Renal pelvis (tissue), 4 donors: ENCODE results near the gene MVD. TPM values are rescaled to one million over a fixed set of nuclear protein-coding genes. Genes with fewer than 3 reads are reported as not detected.

Experiments
- DNase-seq: peaks from one replicate; pipeline ENCODE4 v3.0.0-alpha.2; 2013
- polyA plus RNA-seq, 3 donors: library from polyadenylated mRNA; unstranded; fragments of 120-200 nt; gene quantifications; one replicate each; pipeline ENCODE4 v1.2.1, GENCODE V29; 2013; ENCODE audit not compliant: insufficient read length in 3 of 3

Gene MVD
- polyA plus RNA-seq, 3 donors, result 41.0 to 49.1 (median 41.4) TPM

DNA sequence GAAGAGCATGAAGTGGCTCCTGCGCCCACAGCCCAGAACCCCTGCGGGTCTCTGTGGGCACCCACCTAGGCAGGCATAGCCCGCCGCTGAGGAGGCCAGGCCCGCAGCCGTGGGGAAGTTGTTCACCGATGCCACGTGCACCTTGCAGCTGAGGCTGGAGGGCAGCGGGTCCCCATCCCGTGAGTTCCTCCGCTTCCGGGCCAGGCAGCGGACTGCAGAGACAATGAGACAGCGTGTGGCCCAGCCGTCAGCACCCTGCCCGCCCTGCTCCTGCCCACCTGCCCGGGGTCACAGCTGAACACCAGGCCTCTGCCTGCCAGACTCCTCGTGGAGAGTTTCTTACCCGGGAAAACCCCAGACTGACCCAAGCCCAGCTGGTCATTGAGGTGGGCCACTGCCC, 5.5 kb downstream of the MVD start:
- no peak for DNase-seq

DNA sequence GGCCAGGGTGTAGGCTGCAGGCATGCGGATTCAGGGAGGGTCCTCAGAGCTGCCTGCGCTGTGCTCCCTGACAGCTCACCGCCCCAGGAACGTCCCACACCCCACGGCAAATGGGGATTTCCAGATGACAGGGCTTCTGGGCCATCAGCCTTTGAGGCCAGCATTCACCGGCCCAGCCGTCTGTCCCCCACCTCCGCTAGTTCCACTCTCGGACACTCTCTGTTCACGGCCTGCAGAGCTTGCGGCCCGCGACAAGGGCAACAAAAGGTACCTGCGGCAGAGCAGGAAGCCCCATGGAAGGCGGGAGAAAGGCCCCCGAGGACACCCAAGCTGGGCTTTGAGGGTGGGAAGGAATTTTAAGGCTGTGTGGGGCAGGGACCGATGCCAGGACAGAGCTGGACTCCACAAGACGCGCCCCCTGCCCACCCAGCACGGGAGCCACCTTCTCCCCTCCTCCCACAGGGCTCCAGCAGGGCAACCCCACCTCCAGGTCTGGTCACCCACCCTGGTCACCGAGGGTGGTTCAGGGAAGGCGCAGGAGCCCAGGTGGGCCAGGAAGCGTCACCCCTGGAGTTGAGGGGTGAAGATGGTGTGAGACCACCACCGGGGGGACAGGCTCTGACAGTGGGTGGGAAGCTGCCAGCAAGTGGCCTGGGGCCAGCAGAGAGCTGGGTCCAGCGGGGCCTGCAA, 6.5 kb downstream of the MVD start:
- no peak for DNase-seq

DNA sequence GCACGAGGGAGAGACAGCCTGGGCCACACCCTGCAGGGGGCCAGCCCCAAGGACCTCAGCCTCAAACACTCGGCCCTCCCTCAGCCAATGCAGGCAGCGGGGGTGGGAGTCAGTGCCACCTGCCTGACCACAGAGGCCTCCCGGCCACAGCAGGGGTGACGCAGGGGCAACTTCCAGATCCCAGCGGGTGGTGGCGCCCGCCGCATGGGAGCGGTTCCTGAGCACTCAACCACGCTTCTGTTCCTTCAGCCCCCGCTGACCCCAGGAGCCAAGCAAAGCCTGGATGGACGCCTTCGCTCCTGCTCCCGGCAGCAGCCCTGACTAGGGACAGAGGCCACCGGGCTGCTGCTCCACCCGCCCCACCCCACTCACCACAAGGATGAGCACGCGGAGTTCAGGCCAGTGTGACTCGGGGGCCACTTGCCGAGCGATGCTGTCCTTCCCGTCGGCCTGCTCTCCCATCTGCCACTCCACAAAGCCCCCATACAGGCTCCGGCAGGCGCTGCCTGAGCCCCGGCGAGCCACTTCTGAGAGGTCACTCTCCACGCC, 7.1 kb downstream of the MVD start:
- no peak for DNase-seq

DNA sequence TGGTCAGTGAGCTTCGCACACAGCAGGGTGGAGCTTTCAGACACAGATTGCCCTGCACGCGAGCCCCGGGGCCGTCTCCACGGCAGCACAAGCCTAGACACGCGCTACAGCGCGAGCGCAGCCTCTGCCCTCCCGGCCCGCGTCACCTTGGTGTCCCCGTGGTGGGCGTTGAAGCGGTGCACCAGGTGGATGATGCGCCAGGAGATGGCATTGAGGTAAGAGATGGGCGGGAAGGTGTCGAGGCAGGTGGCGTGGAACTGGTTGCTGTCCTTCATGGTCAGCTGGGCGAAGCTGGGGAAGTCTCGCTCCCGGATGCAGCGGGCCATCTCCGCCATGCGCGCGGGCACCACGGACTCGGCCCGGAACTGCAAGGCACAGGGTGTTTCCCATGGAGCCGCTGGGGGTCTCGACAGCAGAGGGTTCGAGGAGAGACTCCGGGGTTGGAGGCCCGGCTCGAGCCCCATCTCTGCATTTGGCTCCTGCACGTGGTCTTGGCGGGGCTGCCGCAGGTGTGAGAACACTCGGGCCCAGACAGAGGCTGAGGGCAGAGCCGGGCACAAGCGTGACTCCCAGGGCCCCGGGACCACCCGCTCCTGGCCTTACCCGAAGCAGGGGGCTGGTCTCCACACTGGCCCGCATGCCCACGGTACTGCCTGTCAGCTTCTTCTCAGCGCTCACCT, 7.7 kb downstream of the MVD start:
- no peak for DNase-seq

DNA sequence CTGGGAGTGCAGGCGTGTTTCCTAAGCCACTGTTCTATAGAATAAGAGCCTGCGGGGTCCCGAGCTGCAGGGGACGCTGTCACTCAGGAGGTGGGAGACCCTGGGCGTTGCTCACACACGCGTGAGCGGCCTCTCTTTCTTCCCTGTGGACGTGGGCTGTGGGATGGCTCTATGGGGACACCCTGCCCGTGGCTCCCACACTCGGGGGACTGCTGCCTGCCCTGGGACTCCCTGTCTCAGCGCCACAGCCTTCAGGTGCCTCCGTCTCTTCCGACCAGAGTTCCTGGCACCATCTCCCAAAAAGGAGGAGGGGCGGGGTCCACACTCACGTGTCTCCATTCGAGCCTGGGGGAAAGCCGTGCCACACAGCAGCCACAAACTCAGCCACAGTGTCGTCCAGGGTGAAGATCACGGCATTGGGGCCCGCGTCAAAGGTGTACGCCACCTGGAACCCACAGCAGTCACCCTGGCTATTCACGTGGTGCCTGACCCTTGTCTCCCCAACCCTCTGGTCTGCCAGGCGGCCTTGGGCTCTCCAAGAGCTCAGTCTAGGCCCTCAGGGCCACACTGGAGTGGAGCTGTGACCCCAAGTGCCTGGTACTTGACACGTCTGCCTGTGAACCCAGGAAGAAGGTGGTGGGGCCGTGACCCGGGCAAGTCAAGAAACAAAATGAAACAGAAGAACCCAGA, 8.4 kb downstream of the MVD start:
- DNase-seq, result no peak

DNA sequence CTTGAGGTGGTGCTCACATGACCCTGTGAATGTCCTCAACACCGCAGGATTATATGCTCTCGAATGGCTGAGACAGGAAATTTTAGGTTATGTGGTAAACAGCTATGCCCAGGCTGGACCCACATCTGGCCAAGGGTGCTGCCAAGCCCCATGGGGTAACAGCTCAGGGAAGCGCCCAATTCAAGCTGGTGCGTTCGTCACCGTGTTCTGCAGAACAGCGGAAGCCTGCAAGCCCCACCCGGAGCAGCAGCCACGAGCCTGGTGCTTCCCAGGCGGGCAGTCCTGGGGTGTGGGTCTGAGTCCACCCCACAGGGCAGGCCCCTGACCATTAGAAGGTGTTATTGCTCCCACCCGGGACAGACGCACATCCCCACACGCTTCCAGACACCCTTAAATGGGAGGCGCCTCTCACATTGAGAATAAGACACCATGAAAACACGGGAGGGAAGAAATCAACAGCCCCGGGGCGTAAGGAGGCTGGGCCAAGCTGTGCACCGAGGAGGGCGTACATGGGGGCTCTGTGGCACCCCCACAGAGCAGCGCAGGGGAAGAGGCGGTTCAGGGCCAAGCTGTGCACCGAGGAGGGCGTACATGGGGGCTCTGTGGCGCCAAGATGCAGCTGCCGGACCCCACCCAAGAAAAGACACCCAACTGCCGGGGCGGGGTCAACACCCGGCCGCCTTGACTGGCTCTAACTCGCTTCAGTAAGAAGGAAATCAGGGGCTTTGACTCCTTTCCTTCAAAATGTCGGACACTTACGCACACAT, 9.1 kb downstream of the MVD start:
- DNase-seq, result no peak

DNA sequence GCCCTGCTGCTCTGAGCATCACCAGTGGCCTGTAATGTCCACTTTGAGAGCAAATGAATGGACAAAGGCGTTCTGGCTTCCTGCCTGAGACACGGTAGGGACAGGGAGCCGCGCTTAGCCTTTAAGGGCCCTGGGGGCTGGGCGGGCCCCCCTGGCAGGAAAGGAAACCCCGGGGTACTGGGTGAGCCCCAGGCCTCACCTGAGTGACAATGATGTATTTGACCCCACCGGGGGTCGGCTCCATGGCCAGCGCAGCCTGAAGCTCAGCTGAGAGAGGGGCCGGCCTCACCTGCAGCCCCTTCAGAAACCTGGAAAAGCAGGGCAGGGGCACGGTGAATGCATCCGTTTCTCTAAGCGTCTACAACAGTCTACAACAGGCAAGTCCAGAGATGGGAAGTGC, 9.8 kb downstream of the MVD start:
- no peak for DNase-seq

DNA sequence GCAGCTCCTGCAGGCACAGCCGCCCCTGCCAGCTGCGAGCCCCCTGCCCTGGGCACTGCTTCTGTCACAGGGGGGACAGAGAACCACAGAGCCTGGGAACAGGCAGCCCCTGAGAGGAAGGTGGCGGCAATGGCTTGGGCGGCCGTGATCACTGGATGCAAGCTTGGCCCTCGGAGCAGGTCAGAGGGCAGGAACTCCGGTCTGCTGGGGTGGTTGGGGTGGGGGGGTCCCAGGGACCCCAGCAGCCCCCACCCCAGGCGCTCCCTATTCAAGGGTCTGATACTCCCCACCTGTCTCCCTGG, 10.2 kb downstream of the MVD start:
- DNase-seq, result no peak

DNA sequence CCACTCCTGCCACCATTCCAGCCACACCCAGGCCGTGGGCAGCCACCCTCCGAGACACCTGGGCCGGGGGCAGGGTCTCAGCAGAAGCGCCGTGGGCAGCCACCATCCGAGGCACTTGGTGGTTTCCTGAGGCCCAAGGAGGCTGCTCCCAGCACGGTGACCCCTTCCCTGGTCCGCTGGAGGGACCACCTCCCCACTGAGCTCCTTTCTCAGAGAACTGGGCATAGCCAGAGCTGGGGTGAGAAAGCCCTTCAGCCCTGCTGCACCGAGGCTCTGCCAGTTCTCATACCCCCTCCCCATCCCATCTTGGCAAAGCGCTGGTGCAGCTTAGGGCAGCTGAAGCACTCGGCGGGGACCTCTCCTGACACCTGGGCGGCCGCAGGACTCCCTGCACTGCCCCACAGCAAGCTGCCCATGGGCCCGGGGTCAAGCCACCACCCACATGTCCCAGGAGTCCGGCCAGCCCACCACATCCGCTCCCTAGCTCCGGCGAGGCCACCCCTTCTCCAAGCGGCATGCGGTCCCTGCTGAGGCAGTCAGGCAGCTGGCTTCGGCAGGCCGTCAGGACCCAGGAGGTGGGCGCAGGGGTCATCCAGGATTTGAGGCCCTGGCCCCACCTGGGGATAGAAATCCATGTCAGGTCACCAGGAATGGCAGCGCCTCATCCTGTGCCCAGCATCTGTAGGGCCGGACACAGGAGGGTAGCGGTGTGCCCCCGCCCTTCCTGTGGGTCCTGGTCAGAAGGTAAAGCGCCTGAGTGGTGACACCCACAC, 10.7 kb downstream of the MVD start:
- DNase-seq, result no peak

DNA sequence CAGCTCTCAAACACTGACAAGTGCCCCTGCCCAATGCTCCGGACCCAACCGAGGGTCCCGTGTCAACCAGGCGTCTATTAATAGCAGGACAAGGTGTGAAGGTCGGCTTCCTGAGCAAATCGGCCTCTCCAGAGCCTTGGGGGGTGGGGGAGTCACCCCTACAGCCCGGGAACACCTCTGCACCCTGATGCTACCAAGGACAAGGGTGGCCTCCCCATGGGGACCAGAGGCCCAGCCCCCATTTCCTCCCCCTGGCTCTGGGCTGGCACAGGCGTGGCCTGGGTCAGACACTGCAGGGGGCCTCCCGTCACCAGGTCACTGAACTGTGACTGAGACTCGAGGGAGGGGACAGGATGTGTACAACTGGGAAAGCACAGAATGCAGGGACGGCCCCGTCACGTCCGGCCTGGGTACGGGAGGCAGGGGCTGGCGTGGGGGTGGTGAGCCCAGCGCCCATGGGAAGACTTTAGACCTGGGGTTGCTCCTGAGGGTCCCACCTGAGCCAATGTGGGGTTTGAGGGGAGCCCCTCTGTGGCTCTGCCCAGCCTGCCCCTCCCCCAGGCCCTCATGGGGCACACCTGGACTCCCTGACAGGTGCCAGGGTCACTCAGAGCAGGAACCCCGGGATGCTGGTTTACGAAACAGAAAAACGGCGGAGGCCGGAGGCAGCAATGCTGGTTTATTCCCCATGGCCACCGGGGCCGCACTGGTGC, 11.5 kb downstream of the MVD start:
- peak; percentile 84 for DNase-seq

DNA sequence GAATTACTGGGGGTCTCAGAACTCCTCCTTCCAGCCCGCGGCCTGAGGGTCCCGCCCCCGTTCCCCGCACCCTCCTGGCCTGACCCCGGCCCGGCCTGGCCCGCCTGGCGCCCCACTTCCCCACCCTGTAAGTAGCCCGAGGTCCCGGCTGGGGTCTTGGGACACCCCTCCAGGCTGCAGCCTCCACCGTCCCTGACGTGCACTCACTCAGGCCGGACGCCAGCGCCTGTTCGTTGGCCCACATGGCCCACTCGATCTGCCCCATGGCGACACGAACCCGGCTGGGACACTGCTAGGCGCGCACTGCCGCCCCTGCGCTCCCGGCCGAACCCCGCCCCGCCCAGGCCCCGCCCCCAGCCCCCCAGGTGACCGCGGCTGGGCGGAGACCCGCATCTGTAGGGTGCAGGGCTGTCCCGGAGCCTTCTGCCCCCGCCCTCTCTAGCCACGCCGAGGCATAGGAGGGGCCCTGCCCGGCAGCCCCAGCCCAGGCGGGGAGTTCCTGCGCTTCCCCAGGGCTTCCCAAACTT, 12.1 kb downstream of the MVD start, which contains the start of gene CYBA:
Gene CYBA (minus strand): TSS at position 305 of the 527 bp plus-strand sequence. CDS start 40 bp downstream, at position 265.
- DNase-seq, result no peak

DNA sequence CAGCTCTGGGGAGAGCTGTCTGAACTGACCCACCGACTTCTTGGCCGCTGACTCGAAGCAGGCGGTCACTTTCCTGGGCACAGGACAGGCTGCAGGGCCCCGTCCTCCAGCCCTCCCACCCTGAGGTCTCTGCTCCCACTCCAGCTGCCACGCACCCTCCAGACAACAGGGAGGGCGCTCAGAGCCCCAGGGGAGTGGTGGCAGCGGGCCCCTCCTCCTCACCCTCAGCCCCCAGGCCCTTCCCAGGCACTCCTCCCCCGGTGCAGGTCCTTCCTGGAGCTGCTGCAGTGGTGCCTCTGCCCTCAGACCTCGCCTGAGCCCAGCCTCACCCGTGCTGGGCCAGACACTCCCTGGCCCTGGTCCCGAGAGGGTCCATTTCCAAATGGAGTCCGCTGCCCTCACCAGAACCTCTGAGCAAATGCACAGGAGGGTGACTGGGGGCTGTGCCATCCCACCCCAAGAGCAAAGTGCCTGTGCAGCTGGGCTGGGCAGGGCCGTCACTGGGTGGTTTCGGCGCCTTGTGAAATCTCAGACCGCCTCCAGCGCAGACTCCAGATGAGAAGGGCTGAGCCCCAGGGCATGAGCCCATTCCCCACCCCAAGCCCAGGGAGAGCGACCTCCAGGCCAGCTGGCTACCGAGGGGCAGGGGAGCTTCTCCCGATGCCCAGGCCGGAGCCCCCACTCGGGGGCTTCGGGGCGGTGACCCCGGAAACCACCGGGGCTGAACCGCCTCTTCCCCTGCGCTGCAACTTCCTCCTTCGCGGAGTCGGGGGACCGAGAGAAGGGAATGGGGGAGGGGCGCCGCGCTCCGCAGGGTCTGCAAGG, 12.8 kb downstream of the MVD start:
- DNase-seq, result no peak

DNA sequence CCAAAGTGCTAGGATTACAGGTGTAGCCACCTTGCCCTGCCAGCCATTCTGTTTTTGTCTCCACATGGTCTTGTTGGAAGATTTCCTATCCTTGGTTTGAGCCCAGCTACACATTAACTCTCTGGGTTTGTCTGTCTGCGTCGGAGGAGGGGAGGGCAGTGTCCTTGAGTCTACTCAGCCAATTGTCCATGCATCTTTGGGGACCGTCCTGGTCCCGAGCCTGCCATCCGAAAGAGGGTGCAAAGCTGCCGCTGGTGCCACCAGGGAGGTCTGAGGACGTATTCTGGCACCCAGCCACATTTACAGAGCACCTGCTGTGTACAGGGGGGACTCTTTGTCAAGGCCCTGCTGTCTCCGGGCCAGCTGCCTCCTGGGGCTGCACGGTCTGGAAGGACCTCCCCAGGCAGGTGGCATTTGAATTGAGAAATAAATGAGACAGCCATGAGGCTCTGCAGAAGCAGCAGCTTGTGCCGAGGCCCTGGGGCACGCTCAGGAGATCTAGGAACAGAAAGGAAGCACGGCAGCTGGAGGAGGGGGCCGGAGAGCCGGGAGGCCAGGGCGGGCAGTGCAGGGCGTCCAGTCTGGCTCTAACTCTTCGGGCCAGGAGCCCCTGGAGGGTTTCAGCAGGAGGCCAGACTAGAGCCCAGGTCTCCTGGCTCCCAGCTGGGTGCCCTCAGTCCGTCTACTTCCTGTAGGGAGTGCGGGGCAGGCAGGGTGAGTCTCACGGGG, 13.5 kb downstream of the MVD start:
- no peak for DNase-seq

DNA sequence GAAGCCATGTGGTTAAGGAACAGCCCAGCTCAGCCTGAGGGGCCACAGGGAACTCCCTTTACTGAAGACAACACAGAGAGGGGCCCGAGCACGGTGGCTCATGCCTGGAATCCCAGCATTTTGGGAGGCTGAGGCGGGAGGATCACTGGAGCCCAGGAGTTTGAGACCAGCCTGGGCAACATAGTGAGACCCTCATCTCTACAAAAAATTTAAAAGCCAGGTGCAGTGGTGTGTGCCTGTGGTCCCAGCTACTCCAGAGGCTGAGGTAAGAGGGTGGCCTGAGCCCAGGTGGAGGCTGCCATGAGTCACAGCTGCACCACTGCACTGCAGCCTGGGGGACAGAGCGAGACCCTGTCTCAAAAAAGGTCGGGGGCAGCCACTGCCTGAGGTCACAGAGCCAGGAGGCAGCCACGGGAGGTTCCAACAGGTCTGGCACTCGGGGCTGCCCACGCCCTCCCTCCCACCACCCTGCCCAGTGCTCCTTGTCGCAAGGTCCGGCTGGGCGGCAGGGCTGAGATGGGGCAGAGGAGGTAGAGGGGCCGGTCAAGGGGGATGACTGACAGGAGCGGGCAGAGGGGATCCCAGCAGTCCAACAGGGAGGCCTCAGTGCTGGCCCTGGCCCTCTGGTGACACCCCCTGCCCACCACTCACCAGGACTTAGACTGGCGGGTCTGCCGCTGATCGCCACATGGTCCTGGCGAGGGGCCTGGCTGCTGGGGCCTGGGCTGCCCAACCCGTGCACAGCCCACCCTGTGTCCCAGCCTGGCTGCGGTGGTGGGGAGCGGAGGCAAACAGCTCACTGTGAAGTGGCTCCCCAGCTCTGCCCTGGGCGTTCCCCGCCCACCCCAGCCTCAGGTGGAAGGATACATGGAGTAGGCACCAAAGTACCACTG, 15.5 kb downstream of the MVD start:
- no peak for DNase-seq

DNA sequence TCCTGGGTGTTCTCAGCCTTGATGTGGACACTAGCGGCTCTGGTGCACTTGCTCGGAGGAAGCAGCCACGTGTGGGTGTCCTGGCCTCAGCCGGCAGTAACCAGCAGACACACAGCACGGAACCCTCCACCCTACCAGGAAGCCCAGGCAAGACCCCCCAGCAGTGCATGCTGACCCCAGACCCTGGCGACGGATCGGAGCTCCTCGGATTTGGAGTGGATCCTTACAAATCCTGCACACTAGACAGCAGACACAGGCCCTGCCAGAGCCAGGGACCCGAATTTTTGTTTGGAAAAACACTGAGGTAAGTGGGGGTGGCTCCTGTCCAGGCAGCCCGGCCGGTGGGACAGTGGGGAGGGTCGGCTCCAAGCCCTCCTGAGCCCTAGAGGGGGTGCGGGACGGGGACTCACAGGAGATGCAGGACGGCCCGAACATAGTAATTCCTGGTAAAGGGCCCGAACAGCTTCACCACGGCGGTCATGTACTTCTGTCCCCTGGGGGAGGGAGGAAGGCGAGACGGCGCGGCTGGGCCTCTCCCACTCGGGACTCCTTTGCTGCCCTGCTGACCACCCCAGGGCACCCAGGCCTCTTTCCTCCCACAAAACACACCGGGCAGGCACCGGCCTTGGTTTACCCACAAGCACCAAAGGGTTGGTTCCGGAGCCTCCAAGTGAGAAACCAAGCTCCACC, 16.4 kb downstream of the MVD start:
- DNase-seq, result no peak

DNA sequence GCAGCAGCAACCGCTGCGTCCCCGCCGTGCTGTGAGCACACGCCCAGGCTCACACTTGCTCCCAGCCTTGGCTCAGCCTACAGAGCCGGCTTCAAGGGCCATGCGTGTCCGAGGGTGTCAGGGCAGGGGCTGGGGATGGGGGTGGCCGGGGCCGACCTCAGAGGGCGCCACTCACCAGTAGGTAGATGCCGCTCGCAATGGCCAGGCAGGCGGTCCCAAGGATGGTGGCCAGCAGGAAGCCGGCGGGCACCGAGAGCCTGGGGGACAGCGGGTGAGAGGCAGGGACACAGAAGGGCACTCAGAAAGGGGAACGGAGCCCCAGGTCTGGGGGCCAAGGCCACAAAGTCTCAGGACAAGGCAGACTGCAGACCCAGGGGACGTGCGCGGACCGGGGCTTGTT, 16.9 kb downstream of the MVD start:
- DNase-seq, result no peak

DNA sequence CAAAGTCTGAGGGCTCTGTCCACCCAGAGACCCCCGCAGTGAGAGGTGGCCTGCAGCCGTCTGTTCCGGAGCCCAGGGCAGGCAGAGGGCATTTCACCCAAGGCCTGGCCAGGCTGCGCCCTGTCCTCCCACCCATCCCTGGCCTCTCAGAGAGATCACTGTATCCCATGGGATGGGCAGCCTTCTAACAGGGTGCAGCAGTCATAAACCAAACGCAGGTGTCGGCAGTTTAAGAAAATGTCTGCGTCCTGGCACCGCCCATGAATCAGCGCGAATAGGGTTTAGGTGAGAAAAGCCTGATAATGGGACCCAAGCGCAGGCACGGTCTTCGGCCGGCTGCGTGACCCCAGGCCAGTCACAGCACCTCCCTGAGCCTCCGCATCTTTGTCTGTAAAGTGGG, 17.4 kb downstream of the MVD start:
- DNase-seq, result no peak
